Measurements from ENCODE around the gene CASP9.
"Not testable (repeated sequence)": the region's sequence is repeated elsewhere in the genome, so short reads cannot be mapped to it uniquely, and the experiment has no call there.

The CASP9 gene

GRCh38 chr1:15525050-15526020 lies 1.3 kb upstream of the CASP9 start:
- DNase-seq, result peak; percentile 50

GRCh38 chr1:15524283-15525049 lies 451 bp upstream of the CASP9 start:
- DNase-seq, result peak; percentile 96

DNA sequence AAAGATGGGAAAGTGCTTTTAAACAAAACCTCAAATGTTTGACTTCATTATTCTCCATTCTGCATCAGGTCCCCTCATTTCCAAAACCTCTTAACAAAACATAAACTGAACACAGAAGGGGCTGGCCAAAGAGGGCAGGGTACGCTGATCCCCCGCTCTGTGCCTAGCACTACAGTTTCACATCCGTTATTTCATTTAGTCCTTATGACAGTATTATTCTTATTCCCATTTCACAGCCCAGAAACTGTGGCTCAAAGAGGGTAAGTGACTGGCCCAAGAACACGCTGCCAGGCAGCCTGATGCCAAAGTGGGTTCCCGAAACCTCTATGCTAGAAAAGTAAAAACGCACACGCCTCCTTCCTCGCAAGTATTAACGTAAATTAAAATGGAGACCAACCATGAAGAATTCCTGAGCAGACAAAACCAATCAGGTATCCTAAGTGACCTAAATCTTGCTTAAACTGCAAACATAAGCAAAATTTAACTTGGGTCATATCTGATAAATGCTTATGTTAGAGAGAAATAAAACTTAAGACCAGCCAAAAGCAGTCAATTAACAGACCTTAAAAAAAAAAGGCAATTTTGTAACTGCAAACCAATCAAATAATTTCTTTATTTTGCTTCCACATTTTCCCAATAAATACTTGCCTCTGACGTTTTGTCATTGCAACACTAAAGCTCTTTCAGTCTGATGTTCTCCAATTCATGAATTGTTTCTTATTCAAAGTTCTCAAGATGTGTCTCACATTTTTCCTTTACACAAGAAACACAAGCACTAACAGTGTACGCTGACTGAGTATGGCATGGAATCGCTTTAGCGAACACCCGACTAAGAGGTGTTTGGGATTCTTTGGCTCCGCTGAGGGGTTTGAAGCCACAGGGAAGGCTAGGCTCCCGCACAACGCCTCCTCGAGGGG lies 653 bp downstream of the CASP9 start:
- peak; percentile 50 for DNase-seq

- DNase-seq, result no peak
These were observed 1.5 kb downstream of the CASP9 start for GRCh38 chr1:15522551-15522950.

DNA sequence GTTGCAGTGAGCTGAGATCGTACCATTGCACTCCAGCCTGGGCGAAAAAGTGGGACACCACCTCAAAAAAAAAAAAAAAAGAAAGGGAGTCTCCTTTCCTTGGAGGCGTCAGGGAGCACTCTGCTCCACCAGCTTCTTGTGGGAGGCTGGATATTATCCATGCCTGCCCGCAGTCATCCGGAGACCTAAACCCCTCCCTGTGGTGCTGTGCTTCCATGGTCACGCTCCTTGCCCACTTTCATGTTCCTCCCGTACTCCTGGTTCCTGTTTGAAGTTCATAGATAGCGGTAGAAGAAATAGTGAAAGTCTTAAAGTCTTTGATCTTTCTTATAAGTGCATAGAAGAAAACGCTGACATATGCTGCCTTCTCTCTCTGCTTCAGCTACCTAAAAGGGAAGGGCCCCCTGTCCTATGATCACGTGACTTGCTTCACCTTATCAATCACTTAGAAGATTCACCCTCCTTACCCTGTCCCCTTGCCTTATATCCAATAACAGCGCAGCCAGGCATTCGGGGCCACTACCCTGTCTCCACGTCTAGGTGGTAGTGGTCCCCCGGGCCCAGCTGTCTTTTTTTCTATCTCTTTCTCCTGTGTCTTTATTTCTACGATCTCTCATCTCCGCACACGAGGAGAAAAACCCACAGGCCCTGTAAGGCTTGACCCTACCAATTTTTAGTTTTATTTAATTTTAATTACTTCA lies 2.7 kb downstream of the CASP9 start:
- DNase-seq, result not testable (repeated sequence)

GRCh38 chr1:15519625-15520024 lies 4.4 kb downstream of the CASP9 start:
- DNase-seq, result no peak

GRCh38 chr1:15515022-15515663 lies 8.9 kb downstream of the CASP9 start:
- no peak for DNase-seq

DNA sequence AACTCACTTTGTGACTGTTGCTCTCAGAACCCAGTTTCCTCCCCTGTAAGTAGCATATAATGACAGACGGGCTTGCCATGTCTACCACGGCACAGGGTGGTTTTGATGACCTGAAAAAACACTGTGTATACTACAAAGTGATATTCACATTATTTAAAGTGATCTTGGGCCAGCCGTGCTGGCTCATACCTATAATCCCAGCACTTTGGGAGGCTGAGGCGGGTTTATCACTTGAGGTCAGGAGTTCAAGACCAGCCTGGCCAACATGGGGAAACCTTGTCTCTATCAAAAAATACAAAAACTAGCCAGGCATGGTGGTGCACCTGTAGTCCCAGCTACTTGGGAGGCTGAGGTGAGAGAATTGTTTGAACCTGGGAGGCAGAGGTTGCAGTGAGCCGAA lies 9.5 kb downstream of the CASP9 start:
- DNase-seq, result not testable (repeated sequence)

DNA sequence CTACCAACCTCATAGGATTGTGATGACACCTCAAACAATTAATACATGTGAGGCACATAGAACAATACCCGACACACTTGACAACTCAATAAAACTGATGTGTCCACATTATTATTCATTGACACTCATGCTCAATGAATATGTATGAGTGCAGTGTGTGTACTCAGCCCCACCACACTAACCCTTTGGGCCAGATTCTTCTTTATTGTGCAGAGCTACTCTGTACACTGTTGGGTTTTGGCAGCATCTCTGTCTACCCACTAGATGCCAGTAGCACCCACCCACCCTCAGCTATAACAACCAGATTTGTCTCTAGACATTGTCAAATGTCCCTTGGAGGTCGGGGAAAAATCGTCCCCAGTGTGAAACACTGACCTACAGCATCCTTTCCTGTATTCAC lies 10.1 kb downstream of the CASP9 start:
- no peak for DNase-seq

DNA sequence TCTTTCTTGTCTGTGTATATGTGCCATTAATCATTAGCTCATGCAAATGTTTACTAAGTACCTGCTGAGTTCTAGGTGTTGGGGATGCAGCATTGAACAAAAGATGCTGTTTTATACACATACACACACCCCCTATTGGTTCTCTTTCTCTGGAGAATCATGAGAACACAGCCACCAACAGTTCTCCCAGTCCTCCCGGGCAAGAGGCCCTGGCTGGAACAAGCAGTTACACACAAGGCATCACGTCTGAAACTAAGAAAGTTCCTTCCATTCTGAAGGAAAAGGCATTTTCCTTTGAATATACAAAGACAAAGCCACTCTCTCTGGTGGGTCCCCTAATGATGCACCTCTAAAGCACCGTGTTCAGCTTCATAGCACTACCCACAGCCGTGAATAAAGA lies 10.8 kb downstream of the CASP9 start:
- no peak for DNase-seq

- no peak for DNase-seq
These were observed 13.2 kb downstream of the CASP9 start for GRCh38 chr1:15510611-15511405.

GRCh38 chr1:15509586-15509985 lies 14.4 kb downstream of the CASP9 start:
- DNase-seq, result no peak

DNA sequence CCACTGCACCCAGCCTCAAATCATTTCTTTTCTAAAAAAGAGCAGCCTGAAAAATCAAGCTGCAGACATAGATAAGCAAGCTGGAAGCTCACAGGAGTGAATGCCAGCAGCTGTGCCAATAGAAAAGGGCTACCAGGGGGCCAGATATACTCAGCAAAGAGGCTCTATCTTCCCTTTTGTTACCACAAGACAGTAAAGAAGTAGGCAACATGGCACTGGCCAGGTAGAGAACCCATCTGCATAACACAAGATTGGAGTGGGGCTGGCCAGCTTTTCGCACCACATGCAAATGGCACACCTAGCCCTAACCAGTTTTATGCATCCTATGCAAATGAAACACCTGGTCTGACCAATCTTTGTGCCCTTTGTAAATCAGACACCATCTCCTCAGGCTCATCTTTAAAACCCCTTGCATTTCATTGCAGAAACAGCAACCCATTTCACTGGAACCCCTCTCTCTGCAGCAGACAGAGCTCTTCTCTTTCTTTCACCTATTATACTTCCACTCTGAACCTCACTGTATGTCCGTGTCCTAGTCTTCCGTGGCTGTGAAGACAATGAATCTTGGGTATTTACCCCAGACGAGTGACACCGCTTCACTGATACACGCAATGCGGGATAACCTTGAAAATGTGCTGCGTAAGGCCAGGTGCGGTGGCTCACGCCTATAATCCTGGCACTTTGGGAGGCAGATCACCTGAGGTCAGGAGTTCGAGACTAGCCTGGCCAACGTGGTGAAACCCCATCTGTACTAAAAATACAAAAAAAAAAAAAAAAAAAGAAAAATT lies 15.1 kb downstream of the CASP9 start:
- DNase-seq, result peak; percentile 90

- no peak for DNase-seq
These were observed 16.7 kb downstream of the CASP9 start for GRCh38 chr1:15507278-15507677.

DNA sequence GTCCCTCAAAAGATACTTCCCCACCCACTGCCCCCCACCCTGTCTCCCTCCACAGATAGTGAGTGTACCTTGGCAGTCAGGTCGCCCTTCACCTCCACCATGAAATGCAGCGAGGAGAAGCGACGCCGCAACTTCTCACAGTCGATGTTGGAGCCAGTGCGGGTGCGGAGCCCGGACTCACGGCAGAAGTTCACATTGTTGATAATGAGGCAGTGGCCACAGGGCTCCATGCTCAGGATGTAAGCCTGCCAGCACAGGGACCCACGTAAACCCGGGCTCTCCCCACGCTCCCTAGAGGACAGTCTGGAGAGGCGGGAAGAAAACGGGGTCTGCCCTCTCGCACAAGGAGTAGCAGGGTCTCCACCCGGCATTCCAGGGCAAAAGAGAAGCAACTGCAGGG lies 17.2 kb downstream of the CASP9 start:
- DNase-seq, result no peak

DNA sequence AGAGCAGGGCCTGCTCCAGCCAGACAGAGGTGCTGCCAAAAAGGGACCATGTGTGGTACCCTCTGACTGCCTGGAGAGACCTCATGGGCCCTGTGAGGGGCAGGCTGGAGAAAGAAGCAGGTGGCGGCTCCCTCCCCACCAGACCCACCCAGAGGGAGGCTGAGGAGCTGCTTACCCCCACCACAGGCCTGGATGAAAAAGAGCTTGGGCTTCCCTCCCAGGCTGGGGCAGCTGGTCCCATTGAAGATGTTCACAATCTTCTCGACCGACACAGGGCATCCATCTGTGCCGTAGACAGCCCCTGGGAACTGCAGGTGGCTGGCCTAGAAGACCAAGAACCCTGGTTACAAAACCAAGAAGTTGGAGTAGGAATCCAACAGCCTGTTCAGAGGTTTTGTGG lies 19.6 kb downstream of the CASP9 start:
- no peak for DNase-seq

DNA sequence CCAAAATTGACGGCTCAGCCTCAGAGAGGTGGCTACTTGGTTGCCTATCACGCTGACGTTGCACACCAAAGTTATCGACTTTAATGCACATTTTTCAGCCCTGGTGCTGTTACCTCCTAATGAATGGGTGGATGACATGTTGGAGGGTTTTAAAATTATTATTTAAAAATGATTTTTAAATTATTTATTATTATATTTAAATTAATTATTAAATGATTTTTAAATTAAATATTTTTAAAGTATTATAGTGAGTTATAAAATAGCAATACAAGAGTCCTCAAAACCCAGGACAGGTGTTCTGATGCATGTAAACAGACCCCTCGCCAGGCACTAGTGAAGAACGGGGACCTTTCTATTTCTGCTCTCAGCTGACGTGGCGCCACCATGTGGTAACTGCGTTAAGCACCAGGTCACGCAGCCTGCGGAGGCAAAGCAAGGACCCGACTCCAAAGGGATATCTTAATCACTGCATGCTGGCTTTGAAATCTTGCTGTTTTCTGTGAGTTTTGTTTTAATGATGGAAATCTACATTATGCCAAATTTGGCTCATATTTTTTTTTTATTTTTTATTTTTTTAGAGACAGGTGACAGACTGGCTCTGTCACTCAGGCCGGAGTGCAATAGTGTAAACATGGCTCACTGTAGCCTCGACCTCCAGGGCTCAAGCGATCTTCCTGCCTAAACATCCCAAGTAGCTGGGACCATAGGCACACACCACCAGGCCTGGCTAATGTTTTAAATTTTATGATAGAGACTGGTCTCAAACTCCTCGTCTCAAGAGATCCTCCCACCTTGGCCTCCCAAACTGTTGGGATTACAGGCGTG lies 22.6 kb downstream of the CASP9 start:
- peak; percentile 23 for DNase-seq

- no peak for DNase-seq
These were observed 23.5 kb downstream of the CASP9 start for GRCh38 chr1:15500184-15501178.

Data from NCI-H526 treated with DMSO at 0.1 percent for 48 hours (cell line).